NCI-H1417 (cell line): ENCODE results near the gene ZNF391.
"Not testable (repeated sequence)": the region's sequence is repeated elsewhere in the genome, so short reads cannot be mapped to it uniquely, and the experiment has no call there.

ENCODE experiments used
- DNase-seq, 3 experiments: peaks; one replicate each; lab custom pipeline; 2025; lab: John Stamatoyannopoulos, UW

Gene ZNF391

GRCh38 chr6:27422651-27423332 is 34.2 kb downstream of the ZNF391 start:
- no peak for DNase-seq

GRCh38 chr6:27424851-27425250 is 36.3 kb downstream of the ZNF391 start:
- DNase-seq: not testable (repeated sequence)

DNA sequence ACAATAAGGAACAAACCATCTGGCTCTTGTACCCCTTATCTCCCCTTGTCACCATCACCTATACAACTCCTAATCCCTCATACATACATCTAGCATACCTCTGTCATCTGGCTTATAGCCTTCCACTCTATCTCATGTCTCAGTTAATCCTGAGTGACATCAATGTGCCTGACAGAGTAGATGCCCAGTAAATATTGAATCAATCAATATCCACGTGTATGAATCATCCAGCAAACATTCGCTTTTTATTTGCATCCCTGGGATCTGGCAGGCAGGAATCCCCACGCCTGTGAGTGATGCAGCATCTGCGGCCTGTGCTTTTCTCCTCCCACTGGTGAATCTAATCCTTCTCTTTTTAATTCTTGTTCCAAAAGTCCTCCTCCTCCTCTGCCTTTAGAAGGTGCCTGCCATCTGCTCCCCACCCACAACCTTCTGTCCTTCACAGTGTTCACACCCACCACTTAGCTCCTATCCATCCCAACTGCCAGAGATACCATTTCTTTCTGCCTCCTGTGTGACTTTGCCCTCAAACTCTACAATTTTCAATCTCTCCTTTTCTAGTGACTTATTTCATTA is 37.6 kb downstream of the ZNF391 start:
- DNase-seq: no peak

GRCh38 chr6:27428502-27428901 is 39.9 kb downstream of the ZNF391 start:
- DNase-seq: no peak

DNA sequence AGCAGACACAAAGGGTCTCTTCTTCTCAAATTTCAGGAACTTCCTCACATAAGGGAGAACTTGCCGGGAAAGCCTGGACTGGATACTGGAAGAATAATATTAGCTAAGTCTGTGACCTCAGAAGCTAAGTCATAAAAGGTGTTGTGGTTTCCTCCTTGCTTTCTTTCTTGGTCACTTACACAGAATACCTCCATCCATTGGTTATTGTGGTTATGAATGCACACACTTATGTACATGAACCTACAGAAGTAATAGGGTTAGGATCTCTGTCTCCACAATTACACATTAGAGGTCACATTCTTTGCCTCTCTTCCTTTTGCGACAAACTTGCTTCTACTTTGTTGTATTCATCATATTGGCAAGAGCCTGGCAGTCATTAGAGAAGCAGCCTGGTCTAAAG is 40.4 kb downstream of the ZNF391 start:
- no peak for DNase-seq

GRCh38 chr6:27433714-27434113 is 45.2 kb downstream of the ZNF391 start:
- no peak for DNase-seq

DNA sequence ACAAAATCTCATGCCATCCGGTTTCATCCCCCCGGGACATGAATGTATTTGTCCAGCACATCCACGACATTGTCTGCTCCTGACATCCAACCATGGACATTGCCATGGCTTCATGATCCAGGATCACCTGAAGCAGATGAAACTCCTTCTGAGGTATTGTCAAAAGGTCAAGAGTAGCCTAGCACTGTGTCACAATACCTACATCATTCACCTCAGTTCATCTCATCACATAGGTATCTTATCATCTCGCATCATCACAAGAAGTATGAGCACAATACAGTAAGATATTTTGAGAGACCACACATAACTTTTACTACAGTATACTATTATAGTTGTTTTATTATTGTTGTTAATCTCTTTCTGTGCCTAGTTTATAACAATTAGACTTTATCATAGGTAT is 50.8 kb downstream of the ZNF391 start:
- DNase-seq: no peak

- no peak for DNase-seq
These were observed 52.4 kb downstream of the ZNF391 start for GRCh38 chr6:27441001-27441400.

DNA sequence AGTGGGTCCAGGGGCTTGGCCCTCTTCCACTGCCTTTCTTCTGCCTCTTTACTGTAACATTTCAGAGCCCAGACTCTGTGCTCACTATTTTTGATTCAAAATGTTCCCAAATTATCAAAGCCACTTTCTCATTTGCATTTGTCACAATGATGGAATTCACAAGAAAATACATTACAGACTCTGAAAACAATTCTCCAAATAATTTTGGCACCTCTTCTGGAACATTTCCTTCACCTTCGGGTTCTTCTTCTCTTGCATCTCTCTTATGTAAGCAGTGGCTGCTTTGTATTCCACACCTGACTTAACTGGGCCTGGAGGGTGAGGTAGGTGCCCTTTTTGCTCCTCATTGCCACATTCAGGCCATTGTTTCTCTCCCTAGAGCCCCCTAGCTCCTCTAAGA is 54.4 kb downstream of the ZNF391 start:
- DNase-seq: no peak

GRCh38 chr6:27448456-27448855 is 59.9 kb downstream of the ZNF391 start:
- no peak for DNase-seq

- DNase-seq: no peak
These were observed 63.3 kb downstream of the ZNF391 start for GRCh38 chr6:27451660-27452390.

DNA sequence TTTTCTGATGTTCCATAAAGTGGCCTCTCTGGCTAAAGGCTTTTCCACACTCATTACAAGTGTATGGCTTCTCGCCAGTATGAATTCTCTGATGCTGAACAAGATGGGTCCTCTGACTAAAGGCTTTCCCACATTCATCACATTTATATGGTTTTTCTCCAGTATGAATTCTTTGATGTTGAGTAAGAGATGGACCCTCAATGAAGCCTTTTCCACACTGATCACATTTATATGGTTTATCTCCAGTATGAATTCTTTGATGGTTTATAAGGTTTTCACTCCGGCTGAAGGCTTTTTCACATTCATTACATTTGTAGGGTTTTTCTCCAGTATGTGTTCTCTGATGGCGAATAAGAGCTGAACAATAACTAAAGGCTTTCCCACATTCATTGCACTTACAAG is 63.9 kb downstream of the ZNF391 start:
- peak in 1 of 3 experiments; percentile 3 for DNase-seq
